Measurements from ENCODE around the gene NUP85.
"Not testable (repeated sequence)": the region's sequence is repeated elsewhere in the genome, so short reads cannot be mapped to it uniquely, and the experiment has no call there.

NUP85 gene

DNA sequence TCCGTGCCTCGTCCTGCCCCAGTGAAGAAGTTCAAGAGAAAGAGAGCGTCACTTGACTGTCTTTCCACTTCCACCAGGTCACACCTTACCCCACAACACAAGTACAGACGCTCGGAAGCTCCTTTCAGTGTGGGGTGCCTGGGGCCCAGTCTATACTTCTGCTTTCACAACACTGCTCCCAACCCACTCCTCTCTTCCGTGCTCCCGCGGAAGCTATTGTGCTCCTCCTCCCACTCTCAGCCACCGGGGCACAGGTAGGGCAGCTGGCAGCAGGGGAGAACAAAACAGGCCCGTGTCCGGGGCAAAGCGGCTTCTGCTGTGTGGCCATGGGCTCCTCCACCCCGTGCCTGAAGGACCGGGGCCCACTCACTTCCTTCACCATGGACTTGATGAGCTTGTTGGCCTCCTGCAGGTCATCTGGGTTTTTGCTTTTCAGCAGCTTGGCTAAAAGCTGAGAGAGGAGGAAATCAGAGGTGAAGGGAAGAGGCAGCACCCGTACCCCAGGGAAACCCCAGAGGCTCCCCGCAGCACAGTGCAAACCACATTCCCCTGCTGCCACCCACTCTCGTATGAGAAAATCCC is 37.1 kb downstream of the NUP85 start:
- no peak for DNase-seq

DNA sequence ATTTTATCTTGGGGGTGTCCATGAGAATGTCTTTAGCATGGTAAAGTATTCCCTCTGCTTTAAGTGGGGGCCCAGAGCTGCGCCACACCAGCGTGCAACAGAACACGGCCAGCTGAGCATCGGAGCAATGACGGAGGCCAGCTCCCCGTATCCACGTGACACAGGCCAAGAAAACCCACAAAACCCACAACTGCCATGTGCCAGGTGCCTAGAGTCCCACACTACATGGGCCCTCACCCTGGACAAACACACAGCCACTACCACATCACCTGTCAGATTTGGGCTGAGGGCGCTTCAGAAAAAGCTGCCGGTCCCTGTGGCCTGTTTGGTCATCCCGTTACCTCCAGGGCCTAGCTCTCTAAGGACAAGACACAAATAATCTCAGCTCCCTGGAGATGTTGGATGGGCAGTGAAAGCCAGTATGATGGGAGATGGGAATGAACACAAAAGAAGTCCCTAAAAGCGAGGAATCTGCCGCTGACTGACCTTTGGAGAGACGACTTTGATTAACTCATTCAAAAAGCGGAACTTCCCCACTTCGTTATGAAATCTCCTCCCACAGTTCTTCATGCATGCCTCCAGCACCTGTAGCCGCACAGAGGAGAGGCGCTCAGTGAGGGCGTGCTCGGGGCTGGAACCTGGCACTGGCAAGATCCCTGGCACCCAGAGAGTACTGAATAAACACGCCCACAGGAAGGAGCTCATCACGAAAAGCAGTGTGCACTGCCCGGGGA is 38.8 kb downstream of the NUP85 start:
- no peak for DNase-seq

DNA sequence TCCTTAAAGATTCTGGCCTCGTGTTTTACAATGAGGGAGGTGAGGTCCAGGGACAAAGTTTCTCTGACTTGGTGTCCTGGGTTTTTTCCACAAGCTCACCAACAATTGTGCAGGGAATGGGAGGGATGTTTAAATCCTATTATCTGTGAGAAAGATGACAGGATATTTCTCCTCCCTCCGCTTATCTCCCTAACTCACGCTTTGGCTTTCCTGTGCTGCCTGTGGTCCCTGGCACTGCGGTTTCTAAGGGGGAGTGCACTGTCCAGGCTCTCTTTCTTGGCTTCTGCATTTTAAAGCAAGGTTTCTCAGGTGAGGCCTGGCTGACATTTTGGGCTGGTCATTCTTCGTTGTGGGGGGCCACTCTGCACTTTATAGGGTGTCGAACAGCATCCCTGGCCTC is 39.5 kb downstream of the NUP85 start:
- DNase-seq = no peak

DNA sequence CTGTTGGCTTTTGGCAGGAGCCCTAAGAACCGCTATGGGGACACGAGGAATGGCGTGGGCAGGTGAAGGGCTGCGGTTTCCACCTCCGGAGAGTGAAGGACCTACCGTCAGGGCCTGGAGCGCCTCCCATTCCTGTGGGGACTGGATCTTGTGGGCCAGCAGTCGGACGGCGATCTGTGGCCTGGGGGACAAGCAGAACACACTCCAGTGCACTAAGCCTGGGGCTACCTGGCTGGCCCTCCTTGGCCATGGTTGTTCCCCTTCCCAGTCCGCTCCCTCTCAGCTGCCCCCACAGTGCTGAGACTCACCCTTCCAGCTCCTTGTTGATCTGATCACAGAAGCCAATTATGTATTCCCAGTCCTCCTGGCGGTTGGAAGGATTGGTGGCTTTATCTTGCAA is 40.9 kb downstream of the NUP85 start:
- no peak for DNase-seq

DNA sequence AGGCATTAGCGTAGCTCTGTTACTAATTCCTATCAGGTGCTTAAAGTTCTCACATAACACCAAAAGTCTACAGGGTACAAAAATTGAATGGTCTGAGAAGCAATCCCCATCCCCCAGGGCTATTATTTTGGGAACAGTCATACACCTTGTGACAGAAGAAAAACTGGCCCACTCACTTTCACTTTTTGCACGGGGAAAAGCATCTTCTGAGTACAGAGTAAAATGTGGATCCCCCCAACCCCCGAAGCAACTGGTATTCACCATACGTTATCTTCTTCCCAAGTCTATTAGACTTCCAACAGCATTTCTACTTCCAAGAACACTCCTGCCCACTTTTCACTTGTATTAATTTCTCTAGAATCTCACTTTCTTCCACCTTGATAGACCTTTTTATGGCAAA is 44.1 kb downstream of the NUP85 start:
- DNase-seq = no peak

DNA sequence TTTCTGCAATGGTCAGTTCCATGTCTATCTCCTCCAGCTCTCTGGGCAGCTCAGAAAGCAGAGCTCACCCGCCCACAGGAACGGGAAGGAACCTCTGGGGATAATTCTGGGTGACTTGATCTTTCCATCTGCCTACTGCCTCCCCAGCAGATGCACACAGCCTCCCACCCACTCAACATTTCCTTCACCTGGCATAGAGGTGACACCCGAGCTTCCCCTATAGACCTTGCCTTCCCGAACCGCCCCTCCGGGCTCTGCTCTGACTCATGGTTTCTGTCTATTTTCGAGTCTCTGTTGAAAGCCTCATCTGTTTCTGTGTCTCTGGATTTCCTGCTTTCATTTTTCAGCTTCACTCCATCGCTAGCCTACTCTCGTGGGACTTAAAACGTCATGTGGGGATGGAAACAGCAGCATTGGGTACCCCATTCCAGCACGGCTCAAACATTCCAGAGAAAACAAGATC is 44.6 kb downstream of the NUP85 start:
- no peak for DNase-seq

DNA sequence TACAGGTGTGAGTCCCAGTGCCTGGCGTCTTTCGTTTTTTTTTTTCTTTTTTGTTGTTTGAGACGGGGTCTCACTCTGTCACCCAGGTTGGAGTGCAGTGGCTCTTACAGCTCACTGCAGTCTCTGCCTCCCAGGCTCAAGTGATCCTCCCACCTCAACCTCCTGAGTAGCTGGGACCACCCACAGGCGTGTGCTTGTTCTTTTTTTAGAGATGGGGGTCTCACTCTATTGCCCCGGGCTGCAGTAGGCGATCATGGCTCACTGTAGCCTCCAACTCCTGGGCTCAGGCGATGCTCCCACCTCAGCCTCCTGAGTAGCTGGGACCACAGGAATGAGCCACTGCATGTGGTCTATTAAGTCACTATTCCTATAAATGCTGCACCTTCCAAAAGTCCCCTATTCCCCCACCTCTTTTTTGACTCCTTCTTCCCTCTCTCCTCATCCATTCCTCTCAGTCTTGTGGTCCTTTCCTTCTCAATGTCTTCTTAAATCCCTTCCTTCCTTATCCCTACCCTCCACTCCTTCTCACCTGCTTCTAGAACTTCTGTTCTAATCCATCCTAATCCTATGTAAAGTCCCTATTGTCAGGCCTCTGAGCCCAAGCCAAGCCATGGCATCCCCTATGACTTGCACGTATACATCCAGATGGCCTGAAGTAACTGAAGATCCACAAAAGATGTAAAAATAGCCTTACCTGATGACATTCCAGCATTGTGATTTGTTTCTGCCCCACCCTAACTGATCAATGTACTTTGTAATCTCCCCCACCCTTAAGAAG is 46.7 kb downstream of the NUP85 start:
- DNase-seq = no peak

DNA sequence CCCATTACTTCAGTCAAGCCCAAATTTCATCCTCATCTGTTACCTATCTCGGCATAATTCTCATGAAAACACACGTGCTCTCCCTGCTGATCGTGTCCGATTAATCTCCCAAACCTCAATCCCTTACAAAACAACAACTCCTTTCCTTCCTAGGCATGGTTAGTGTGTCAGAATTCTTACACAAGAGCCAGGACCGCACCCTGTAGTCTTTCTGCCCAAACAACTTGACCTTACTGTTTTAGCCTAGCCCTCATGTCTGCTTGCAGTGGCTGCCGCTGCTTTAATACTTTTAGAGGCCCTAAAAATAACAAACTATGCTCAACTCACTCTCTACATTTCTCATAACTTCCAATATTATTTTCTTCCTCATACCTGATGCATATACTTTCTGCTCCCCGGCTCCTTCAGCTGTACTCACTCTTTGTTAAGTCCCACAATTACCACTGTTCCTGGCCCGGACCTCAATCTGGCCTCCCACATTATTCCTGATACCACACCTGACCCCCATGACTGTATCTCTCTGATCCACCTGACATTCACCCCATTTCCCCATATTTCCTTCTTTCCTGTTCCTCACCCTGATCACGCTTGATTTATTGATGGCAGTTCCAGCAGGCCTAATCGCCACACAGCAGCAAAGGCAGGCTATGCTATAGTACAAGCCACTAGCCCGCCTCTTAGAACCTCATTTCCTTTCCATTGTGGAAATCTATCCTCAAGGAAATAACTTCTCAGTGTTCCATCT is 50.6 kb downstream of the NUP85 start:
- not testable (repeated sequence) for DNase-seq

DNA sequence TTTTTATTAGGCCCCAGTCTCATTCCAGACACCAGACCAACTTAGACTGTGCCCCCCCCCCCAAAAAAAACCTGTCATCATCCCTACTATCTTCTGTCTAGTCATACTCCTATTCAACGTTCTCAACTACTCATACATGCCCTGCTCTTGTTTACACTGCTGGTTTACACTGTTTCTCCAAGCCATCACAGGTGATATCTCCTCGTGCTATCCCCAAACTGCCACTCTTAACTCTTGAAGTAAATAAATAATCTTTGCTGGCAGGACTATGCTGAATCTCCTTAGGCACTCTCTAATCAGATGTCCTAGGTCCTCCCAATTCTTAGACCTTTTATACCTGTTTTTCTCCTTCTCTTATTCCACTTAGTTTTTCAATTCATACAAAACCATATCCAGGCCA is 51.7 kb downstream of the NUP85 start:
- DNase-seq = not testable (repeated sequence)

DNA sequence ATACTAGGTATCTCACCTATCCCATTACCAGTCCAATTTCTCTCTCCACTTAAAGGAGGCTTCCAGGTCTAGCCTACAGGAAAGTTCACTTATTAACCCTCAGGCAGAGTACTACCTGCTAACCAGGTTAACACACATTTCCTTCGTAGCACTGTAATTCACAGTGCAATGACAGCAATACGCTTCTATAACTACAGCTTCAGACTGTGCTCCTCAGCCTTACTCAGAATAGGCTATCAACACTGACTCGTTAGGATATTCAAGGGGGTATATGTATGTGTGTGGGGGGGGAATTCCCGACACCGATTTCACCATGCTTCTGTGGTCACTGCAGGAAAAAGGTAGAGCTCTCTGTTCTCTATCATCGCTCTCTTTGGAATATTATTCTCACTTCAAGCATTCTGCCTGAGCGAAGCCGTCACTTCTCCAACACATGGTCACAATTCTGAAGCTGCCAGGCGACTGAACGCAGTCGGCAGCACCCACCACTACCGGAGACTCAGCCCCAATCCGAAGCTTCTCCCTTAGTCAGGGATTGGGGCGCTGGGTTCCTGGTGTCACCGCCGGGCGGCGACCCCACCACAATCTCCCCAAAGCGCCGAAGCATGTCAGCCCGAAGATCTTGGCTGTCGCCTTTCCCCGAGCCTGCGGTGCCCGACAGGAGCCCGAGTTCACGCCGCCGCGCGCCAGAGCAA is 55.3 kb downstream of the NUP85 start:
- DNase-seq = no peak

DNA sequence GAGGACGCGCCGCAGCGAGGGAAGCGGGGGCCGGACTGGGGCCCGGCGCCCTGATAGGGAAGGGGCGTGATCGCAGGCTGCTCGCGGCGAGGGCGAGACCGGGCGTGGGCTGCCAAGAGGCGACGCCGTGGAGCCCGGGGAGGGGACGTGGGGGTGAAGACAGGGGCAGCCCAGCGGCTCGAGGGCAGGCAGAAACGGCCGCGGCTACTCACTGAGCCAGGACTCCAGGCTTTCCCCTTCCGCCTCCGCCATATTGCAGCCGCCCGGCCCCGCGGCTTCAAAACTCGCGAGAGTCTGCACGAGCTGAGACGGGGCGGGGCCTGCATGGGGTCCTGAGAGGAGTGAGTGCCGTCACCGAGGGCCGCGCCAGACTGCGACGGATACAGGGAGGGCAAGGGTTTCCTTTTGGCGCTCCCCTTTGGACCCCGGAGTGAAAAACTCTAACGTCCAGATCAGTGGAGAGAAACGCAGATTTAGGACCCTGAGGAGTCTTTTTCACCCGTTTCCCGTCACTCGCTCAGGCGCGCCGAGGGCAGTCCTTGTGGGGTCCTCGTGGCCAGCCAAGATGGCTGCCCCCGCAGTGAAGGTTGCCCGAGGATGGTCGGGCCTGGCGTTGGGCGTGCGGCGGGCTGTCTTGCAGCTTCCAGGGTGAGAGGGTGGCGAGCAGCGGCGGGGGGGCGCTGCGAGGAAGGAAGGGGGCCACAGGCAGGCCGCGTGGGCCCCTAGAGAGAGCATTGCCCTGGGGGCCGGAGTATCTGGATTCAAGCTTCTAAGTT is 56.0 kb downstream of the NUP85 start, which contains the start of the genes GGA3 and MRPS7:
TSS of gene GGA3 (minus strand) at position 271 of the 776 bp plus-strand sequence. CDS start at position 252, 19 bp downstream.
TSS of gene MRPS7 (plus strand) at position 544 of the 776 bp plus-strand sequence. CDS start at position 566, 22 bp downstream.
- peak; percentile 86 for DNase-seq

DNA sequence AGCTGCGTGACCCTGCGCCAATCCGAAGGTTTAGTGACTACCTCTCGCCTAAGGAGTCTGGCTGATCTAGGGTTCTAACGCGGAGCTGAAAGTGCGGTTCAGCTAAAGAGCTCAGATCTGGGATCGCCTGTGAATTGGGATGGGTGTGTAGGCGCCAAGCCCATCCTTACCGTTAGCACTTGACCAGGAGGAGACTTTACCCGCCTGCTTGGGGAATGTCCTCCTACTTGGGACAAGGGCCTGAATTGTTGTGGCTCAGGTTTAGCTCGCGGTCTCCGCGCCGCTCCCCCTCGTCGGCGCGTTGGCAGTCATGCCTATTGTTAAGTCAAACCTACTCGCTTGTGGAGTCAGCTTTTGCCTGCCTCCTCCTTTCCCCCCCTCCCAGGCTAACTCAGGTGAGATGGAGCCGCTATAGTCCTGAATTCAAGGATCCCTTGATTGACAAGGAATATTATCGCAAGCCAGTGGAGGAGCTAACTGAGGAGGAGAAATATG is 56.7 kb downstream of the NUP85 start:
- DNase-seq = no peak

DNA sequence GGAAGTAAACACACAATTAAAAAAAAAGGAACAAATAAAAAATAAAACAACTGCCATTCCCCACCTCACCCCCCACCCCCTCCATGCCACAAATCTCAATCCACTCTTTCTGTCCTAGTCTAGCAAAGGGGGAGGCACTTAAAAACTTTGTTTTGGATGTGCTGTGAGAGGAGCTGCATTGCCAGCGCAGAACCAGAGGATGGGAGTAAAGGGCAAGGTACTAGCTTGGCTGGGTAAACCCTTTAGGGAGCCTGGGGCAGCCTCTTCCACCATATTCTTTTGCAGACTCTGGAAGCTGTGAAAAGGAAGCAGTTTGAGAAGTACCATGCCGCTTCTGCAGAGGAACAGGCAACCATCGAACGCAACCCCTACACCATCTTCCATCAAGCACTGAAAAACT is 57.6 kb downstream of the NUP85 start:
- DNase-seq = no peak

DNA sequence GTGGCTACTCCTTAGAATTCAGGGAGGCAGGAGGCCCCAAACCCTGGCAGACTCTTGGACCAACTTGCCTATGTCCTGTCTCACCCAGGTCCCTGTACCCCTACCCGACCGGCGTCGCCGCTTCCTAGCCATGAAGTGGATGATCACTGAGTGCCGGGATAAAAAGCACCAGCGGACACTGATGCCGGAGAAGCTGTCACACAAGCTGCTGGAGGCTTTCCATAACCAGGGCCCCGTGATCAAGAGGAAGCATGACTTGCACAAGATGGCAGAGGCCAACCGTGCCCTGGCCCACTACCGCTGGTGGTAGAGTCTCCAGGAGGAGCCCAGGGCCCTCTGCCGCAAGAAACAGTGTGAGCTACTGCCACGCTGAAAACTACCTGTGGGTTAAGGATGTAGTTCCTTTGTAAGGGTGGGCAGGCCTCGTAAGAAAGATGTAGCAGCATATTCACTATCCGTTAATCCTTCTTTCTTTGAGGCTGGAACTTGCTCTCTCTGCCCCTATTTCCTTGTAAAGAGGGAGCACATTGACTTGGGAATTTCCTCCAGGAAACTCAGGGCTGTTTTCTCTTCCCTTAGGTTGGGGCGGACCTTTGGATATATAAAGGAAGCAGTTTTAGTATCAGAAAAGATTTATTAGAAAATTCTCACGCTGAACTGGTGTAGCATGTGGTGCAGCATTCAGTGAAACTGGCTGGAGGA is 60.3 kb downstream of the NUP85 start:
- DNase-seq = no peak

DNA sequence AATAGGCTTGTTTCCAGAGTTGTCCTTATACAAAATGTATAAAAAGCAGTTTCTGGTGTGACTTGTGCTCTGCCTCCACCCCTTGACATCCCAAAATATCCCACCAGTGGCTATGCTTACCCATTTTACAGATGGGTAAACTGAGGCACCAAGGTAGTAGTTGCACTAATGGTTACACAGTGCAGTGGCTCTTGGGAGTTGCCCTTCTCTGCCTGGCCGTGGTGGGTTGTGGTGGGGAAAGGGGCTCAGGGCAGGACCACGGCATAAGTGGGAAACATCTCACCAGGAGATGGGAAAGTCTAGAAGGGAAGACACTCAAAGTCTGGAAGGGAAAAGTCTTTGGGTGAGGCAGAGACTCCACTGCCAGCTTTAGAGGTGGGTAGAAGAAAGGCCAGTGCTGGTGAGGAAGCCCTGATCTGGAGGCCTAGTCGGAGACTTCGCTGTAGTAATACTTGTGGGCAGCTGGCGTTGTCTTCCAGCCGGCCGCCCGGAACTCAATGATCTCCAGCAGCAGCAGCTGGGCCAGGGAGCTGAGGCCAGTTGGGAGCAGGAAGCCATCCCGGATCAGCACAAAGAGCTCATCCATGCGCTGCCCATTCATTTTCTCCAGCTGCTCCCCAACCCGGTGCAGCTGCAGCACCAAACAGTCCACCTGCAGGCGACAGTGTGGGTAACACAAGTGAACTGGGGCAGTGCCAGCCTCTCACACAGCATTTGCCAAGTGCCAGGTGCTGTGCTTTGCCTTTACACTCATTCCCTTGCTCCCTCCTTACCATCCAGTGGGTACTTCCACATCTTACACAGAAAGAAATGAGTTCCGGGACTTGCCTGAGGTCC is 61.1 kb downstream of the NUP85 start:
- DNase-seq = no peak

DNA sequence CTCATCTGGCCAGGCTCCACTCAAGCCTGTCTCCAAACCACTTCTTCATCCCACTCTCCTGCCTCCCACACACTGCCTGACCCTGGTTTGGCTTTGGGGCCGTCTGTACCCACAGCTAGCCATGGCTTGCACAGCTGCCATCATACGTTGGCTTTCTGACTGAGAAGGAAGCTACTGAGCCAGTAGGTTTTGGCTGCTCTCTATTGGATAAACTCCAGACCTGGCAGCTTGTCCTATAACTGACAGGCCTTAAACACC is 61.6 kb downstream of the NUP85 start:
- no peak for DNase-seq

DNA sequence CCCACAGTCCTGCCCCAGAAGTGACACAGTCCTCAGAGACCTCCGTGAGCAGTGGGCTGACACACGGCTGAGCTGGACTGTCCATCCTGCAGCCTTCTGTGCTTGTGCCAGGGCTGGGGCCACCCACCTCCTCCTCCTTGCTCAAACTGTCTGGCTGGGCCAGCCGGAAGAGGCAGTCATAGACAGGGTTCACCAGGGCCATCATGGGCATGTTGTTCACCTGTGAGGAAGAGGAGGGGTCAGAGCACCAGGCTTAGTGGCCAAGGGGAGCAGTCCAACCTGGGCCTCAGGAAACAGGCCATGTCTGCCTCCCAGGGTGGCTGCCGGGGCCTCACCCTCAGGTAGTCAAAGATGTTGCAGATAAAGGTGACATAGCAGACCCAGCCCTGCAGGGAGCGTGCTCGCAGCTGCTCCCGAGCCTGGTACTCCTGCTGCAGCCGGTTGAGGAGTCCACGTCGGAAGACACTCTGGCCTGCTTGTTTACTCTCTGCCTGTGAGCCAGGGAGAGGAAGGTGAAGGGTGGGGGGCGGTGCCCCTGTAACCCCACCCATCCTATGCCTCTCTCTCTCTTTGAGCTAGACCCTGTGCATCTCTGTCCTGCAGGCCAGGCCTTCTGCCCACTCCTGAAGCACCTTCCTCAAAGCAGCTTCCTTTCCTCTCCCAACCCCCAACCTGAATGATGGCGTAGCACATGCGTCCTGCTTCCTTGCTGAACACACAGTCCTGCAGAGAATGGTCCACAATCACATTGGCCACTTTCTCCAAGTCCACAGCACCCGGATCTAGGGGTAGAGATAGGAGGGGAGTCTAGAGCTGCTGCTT is 62.1 kb downstream of the NUP85 start:
- DNase-seq = no peak

DNA sequence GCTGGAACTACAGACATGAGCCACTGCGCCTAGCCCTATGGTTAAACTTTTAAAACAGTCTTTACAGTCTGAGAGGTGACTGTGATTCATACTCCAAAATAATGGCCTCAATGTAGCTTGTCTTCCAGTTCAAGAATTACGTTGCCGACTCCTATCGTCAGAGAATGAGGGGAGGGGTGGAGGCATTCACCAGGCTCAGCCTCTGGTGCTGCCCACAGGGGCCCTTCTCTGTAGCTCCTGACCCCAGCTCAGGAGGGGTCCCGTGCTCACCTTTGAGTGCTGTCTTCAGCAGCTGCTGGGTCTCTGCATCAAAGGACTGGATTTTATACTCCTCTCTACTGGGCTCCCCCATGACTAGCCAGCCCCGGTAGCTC is 64.4 kb downstream of the NUP85 start:
- no peak for DNase-seq
